IMR-90 (cell line): ENCODE data around the gene EXOC4. TPM values are rescaled to one million over a fixed set of nuclear protein-coding genes. Genes with fewer than 3 reads are reported as not detected.

Experiments
- ATAC-seq: fragments of 200-7000 bp; cut with Tn5 transposase; 2 replicates; pipeline ENCODE4 v1.9.1; 2020; ENCODE audit warnings: low read depth, mild to moderate bottlenecking, moderate library complexity
- BruUV-seq: library from RNA; stranded (reverse); fragments of 400-500 nt; replicated peaks from 2 replicates; lab custom pipeline; 2021; lab: Mats Ljungman, UMichigan
- CTCF ChIA-PET: fragments of 300-600 bp; formaldehyde crosslinking; extraction: SDS; loops from one replicate; lab custom pipeline; 2021; ENCODE audit warnings: antibody characterized with exemption; lab: Yijun Ruan, JAX
- POLR2A ChIA-PET: fragments of 300-600 bp; sonication (Branson Sonifier 250); formaldehyde crosslinking; loops from one replicate; lab custom pipeline; 2022; ENCODE audit warnings: antibody characterized with exemption; ENCODE audit not compliant: unreplicated experiment; lab: Charles Lee
- DNase-seq: peaks from one replicate; pipeline ENCODE4 v3.0.0; 2013
- H2AFZ ChIP-seq: replicated peaks from 2 replicates; pipeline ENCODE3; 2013; ENCODE audit warnings: low read length, mild to moderate bottlenecking; ENCODE audit not compliant: poor library complexity
- H2AK5ac ChIP-seq: 2 replicates; pipeline ENCODE4 v1.6.1; 2013; ENCODE audit warnings: low read depth, low read length, inconsistent platforms
- H2AK9ac ChIP-seq: replicated peaks from 2 replicates; pipeline ENCODE3; 2013; ENCODE audit warnings: mild to moderate bottlenecking, low read depth, low read length, moderate library complexity; ENCODE audit not compliant: poor library complexity
- H2BK120ac ChIP-seq: 2 replicates; pipeline ENCODE4 v1.6.1; 2013; ENCODE audit warnings: low read depth, low read length, inconsistent platforms
- H2BK15ac ChIP-seq: 3 replicates; pipeline ENCODE4 v1.6.1; 2013; ENCODE audit warnings: low read depth, low read length, inconsistent platforms
- H2BK20ac ChIP-seq: 2 replicates; pipeline ENCODE4 v1.6.1; 2013; ENCODE audit warnings: low read depth, mild to moderate bottlenecking, inconsistent platforms, low read length, moderate library complexity
- H2BK5ac ChIP-seq: 2 replicates; pipeline ENCODE4 v1.6.1; 2013; ENCODE audit warnings: mild to moderate bottlenecking, low read depth, low read length, inconsistent platforms; ENCODE audit not compliant: poor library complexity, severe bottlenecking
- H3K14ac ChIP-seq: replicated peaks from 2 replicates; pipeline ENCODE4 v1.6.1; 2013; ENCODE audit warnings: low read depth, low read length, inconsistent platforms
- H3K18ac ChIP-seq: 2 replicates; pipeline ENCODE4 v1.6.1; 2013; ENCODE audit warnings: low read depth, low read length, control low read depth
- H3K23ac ChIP-seq: 2 replicates; pipeline ENCODE4 v1.6.1; 2013; ENCODE audit warnings: low read depth, low read length, inconsistent platforms
- H3K27ac ChIP-seq: 2 replicates; pipeline ENCODE4 v1.5.1; 2013; ENCODE audit warnings: mild to moderate bottlenecking, control low read depth, low read length; ENCODE audit not compliant: insufficient read depth
- H3K27me3 ChIP-seq: 2 replicates; pipeline ENCODE4 v1.6.1; 2013; ENCODE audit warnings: low read length; ENCODE audit not compliant: control insufficient read depth, insufficient read depth
- H3K36me3 ChIP-seq: 2 replicates; pipeline ENCODE4 v1.6.1; 2013; ENCODE audit warnings: low read length, mixed read lengths; ENCODE audit not compliant: control insufficient read depth, insufficient read depth
- H3K4ac ChIP-seq: 2 replicates; pipeline ENCODE4 v1.6.1; 2013; ENCODE audit warnings: low read depth, low read length, inconsistent platforms
- H3K4me1 ChIP-seq: 2 replicates; pipeline ENCODE4 v1.6.1; 2013; ENCODE audit warnings: low read length, mixed read lengths; ENCODE audit not compliant: control insufficient read depth, insufficient read depth
- H3K4me2 ChIP-seq: 2 replicates; pipeline ENCODE4 v1.6.1; 2013; ENCODE audit warnings: low read depth, mild to moderate bottlenecking, control low read depth, low read length, moderate library complexity
- H3K4me3 ChIP-seq: 2 replicates; pipeline ENCODE4 v1.5.1; 2013; ENCODE audit warnings: low read depth, mild to moderate bottlenecking, control low read depth, low read length, moderate library complexity; ENCODE audit not compliant: insufficient read depth
- H3K56ac ChIP-seq: 2 replicates; pipeline ENCODE4 v1.6.1; 2013; ENCODE audit warnings: low read length, inconsistent platforms; ENCODE audit not compliant: insufficient read depth; ENCODE audit errors: extremely low read depth
- H3K79me1 ChIP-seq, 2 experiments: 2 replicates each; pipeline ENCODE4 v1.6.1; 2013; ENCODE audit warnings: low read length in 2 of 2, inconsistent platforms in 1 of 2, low read depth in 1 of 2
- H3K9ac ChIP-seq: 2 replicates; pipeline ENCODE4 v1.6.1; 2013; ENCODE audit warnings: low read depth, low read length, control low read depth
- H3K9me1 ChIP-seq: 2 replicates; pipeline ENCODE4 v1.6.1; 2013; ENCODE audit warnings: low read length, inconsistent platforms; ENCODE audit not compliant: insufficient read depth
- H3K9me3 ChIP-seq: 2 replicates; pipeline ENCODE4 v1.6.1; 2013; ENCODE audit warnings: low read length; ENCODE audit not compliant: control insufficient read depth, insufficient read depth
- H4K20me1 ChIP-seq: 2 replicates; pipeline ENCODE4 v1.6.1; 2013; ENCODE audit warnings: low read length, inconsistent platforms; ENCODE audit not compliant: insufficient read depth
- H4K5ac ChIP-seq: 2 replicates; pipeline ENCODE4 v1.6.1; 2013; ENCODE audit warnings: mild to moderate bottlenecking, low read depth, low read length, control low read depth
- H4K8ac ChIP-seq, 2 experiments: 2 replicates each; pipeline ENCODE4 v1.6.1; 2013; ENCODE audit warnings: low read depth in 2 of 2, low read length in 2 of 2, control low read depth in 1 of 2, inconsistent platforms in 1 of 2
- H4K91ac ChIP-seq: 2 replicates; pipeline ENCODE4 v1.6.1; 2013; ENCODE audit warnings: low read depth, low read length, inconsistent platforms; ENCODE audit not compliant: insufficient read depth
- BHLHE40 ChIP-seq: fragments of 150-350 bp; IDR thresholded peaks from 2 replicates; pipeline ENCODE4 v1.6.1; 2016; ENCODE audit warnings: mild to moderate bottlenecking, low read depth, low read length
- CEBPB ChIP-seq: IDR thresholded peaks from 2 replicates; pipeline ENCODE4 v1.6.1; 2012; ENCODE audit warnings: low read depth, low read length, improper control_type of control experiment
- FOS ChIP-seq: fragments of 150-350 bp; IDR thresholded peaks from 2 replicates; pipeline ENCODE4 v1.6.1; 2016; ENCODE audit warnings: low read depth, low read length
- MAFK ChIP-seq: IDR thresholded peaks from 2 replicates; pipeline ENCODE4 v1.6.1; 2012; ENCODE audit warnings: low read depth, low read length, improper control_type of control experiment
- MAZ ChIP-seq: IDR thresholded peaks from 2 replicates; pipeline ENCODE4 v1.6.1; 2012; ENCODE audit warnings: low read depth, mild to moderate bottlenecking, low read length, improper control_type of control experiment, moderate library complexity, borderline replicate concordance
- MXI1 ChIP-seq: IDR thresholded peaks from 2 replicates; pipeline ENCODE4 v1.6.1; 2012; ENCODE audit warnings: low read depth, mild to moderate bottlenecking, low read length, moderate library complexity, borderline replicate concordance
- NFE2L2 ChIP-seq: fragments of 150-350 bp; IDR thresholded peaks from 2 replicates; pipeline ENCODE4 v1.6.1; 2016; ENCODE audit warnings: low read depth, mild to moderate bottlenecking, low read length
- POLR2A ChIP-seq: IDR thresholded peaks from 2 replicates; pipeline ENCODE4 v1.6.1; 2012; ENCODE audit warnings: mild to moderate bottlenecking, low read depth, low read length
- RAD21 ChIP-seq: IDR thresholded peaks from 2 replicates; pipeline ENCODE4 v1.6.1; 2012; ENCODE audit warnings: low read length, improper control_type of control experiment
- RCOR1 ChIP-seq: IDR thresholded peaks from 2 replicates; pipeline ENCODE4 v1.6.1; 2012; ENCODE audit warnings: mild to moderate bottlenecking, low read length, improper control_type of control experiment; ENCODE audit not compliant: insufficient replicate concordance
- RFX5 ChIP-seq: IDR thresholded peaks from 2 replicates; pipeline ENCODE4 v1.8.0; 2012; ENCODE audit warnings: low read depth, mild to moderate bottlenecking, low read length, moderate library complexity
- SMC3 ChIP-seq: fragments of 150-350 bp; IDR thresholded peaks from 2 replicates; pipeline ENCODE4 v1.6.1; 2016; ENCODE audit warnings: low read depth, mild to moderate bottlenecking, antibody characterized with exemption, low read length, moderate library complexity
- WGBS, 2 experiments: methylation state at CpG; one replicate each; pipeline versions ENCODE4 v1.1.5 to v1.1.7; 2013; ENCODE audit warnings: missing lambda C conversion rate in 2 of 2; ENCODE audit not compliant: insufficient read length in 1 of 2; ENCODE audit errors: extremely low coverage in 2 of 2; 5-methylcytosine and 5-hydroxymethylcytosine counted together
- dilution Hi-C: fragments of 300-500 bp; cut with HindIII; formaldehyde crosslinking; loops from one replicate; pipeline ENCODE4 v1.14.3; 2018; ENCODE audit warnings: low sequenced_read_pairs; ENCODE audit not compliant: unreplicated experiment
- in situ Hi-C: fragments of 300-500 bp; cut with MboI; formaldehyde crosslinking; loops from 3 replicates; pipeline ENCODE4 v1.14.3; 2019; ENCODE audit warnings: low sequenced_read_pairs, inconsistent platforms, mixed read lengths
- intact Hi-C: fragments of 100-400 bp; cut with micrococcal nuclease; formaldehyde crosslinking; loops from 2 replicates; pipeline ENCODE4 v1.10.0; 2022
- polyA plus RNA-seq, 3 experiments: library from polyadenylated mRNA; depleted of rRNA; stranded (reverse); fragments of >200 nt; gene quantifications; 2 replicates each; pipeline ENCODE4 v1.2.3, GENCODE V29; 2012; ENCODE audit warnings: low replicate concordance in 1 of 3
- total RNA-seq: library from RNA; depleted of rRNA; stranded (reverse); fragments of >200 nt; gene quantifications from 2 replicates; pipeline ENCODE4 v1.2.3, GENCODE V29; 2012
- TF ChIP-seq, protein P1 (sequence below): fragments of 150-350 bp; IDR thresholded peaks from 2 replicates; pipeline ENCODE4 v1.6.1; 2016; ENCODE audit warnings: low read depth, mild to moderate bottlenecking, low read length, moderate library complexity, borderline replicate concordance
- TF ChIP-seq, protein P2 (sequence below): conservative IDR thresholded peaks from 2 replicates; pipeline ENCODE4 v1.5.1; 2012; ENCODE audit warnings: mild to moderate bottlenecking, low read depth, low read length, improper control_type of control experiment
- TF ChIP-seq, protein P3 (sequence below): fragments of 150-350 bp; IDR thresholded peaks from 2 replicates; pipeline ENCODE4 v1.6.1; 2017; ENCODE audit warnings: mild to moderate bottlenecking, antibody characterized with exemption, low read length, low read depth

EXOC4 gene
- total and polyA plus RNA-seq, 2 of the 4 experiments (the other 2 are of a cell fraction), result 25.4 to 94.6 TPM

DNA sequence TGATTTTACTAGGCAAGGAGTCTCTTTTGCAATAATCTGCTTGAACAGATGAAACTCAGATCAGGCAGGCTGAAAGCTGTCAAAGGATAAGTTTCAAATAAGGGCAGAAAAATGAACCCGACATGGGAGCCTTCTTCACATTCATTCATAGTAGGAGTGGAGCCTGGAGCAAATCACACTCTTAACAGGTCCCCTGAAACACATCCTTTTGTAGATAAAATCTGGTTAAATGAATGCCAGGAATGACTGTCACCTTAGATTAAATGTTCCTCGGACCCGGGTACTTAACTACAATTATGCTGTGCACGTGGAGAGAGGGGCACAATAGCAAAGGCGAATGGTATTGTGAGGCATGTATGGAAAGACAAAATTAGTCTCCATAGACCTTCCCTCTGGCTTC, 529.6 kb downstream of the EXOC4 start:
- H2BK120ac ChIP-seq, result no peak overlapping the region
- intact Hi-C loops (no loop called here), dilution Hi-C loops (no loop called here), in situ Hi-C loops (no loop called here)
- TF ChIP-seq RCOR1, result no peak
- no peak for TF ChIP-seq MAZ
- TF ChIP-seq, protein P1, sequence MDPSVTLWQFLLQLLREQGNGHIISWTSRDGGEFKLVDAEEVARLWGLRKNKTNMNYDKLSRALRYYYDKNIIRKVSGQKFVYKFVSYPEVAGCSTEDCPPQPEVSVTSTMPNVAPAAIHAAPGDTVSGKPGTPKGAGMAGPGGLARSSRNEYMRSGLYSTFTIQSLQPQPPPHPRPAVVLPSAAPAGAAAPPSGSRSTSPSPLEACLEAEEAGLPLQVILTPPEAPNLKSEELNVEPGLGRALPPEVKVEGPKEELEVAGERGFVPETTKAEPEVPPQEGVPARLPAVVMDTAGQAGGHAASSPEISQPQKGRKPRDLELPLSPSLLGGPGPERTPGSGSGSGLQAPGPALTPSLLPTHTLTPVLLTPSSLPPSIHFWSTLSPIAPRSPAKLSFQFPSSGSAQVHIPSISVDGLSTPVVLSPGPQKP, result no peak
- no peak for TF ChIP-seq MXI1
- no peak for TF ChIP-seq MAFK
- TF ChIP-seq, protein P2, sequence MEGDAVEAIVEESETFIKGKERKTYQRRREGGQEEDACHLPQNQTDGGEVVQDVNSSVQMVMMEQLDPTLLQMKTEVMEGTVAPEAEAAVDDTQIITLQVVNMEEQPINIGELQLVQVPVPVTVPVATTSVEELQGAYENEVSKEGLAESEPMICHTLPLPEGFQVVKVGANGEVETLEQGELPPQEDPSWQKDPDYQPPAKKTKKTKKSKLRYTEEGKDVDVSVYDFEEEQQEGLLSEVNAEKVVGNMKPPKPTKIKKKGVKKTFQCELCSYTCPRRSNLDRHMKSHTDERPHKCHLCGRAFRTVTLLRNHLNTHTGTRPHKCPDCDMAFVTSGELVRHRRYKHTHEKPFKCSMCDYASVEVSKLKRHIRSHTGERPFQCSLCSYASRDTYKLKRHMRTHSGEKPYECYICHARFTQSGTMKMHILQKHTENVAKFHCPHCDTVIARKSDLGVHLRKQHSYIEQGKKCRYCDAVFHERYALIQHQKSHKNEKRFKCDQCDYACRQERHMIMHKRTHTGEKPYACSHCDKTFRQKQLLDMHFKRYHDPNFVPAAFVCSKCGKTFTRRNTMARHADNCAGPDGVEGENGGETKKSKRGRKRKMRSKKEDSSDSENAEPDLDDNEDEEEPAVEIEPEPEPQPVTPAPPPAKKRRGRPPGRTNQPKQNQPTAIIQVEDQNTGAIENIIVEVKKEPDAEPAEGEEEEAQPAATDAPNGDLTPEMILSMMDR, result no peak
- no peak for TF ChIP-seq CEBPB
- no peak for TF ChIP-seq SMC3
- no peak for TF ChIP-seq NFE2L2
- TF ChIP-seq FOS, result no peak
- no peak for TF ChIP-seq RFX5
- TF ChIP-seq POLR2A, result no peak
- TF ChIP-seq BHLHE40, result no peak
- TF ChIP-seq, protein P3, sequence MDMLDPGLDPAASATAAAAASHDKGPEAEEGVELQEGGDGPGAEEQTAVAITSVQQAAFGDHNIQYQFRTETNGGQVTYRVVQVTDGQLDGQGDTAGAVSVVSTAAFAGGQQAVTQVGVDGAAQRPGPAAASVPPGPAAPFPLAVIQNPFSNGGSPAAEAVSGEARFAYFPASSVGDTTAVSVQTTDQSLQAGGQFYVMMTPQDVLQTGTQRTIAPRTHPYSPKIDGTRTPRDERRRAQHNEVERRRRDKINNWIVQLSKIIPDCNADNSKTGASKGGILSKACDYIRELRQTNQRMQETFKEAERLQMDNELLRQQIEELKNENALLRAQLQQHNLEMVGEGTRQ, result no peak
- TF ChIP-seq RAD21, result no peak
- H4K20me1 ChIP-seq, result no peaks in the 10 kb centered on the region
- POLR2A ChIA-PET, result no interaction called here
- H4K91ac ChIP-seq, result no peak overlapping the region
- DNase-seq (no peak), ATAC-seq (no peak)
- no peak overlapping the region for H4K5ac ChIP-seq
- no peak overlapping the region for H3K4me2 ChIP-seq
- no peaks in the 10 kb centered on the region for H3K79me1 ChIP-seq
- H3K9ac ChIP-seq, result no peak overlapping the region
- H3K18ac ChIP-seq, result no peak overlapping the region
- no peaks in the 10 kb centered on the region for H3K36me3 ChIP-seq
- no CpG with 5 or more reads among the region's 5 CpGs for WGBS, 2 experiments
- no TSS peak for BruUV-seq
- no peaks in the 10 kb centered on the region for H3K9me1 ChIP-seq
- no peak overlapping the region for H3K4ac ChIP-seq
- H3K56ac ChIP-seq, result no peak overlapping the region
- H2AFZ ChIP-seq, result no peak overlapping the region
- H3K23ac ChIP-seq, result no peak overlapping the region
- no peak overlapping the region for H2BK5ac ChIP-seq
- H3K4me1 ChIP-seq, result no peaks in the 10 kb centered on the region
- H3K4me3 ChIP-seq, result no peak overlapping the region
- H4K8ac ChIP-seq, result no peak overlapping the region
- H2BK20ac ChIP-seq, result no peak overlapping the region
- H2BK15ac ChIP-seq, result no peak overlapping the region
- no peak overlapping the region for H3K27ac ChIP-seq
- H3K14ac ChIP-seq, result no peak overlapping the region
- CTCF ChIA-PET, result no interaction called here
- H3K27me3 ChIP-seq, result no peaks in the 10 kb centered on the region
- no peaks in the 10 kb centered on the region for H3K9me3 ChIP-seq
- H2AK5ac ChIP-seq, result no peak overlapping the region
- no peak overlapping the region for H2AK9ac ChIP-seq
